GM18511 (cell line): ENCODE measurements around the gene MAP3K20.
"Not testable (repeated sequence)": the region's sequence is repeated elsewhere in the genome, so short reads cannot be mapped to it uniquely, and the experiment has no call there.

Source experiments
- ATAC-seq: cut with Tn5 transposase; IDR thresholded peaks from one replicate; pipeline ENCODE4 v1.9.1; 2021; ENCODE audit warnings: mild to moderate bottlenecking, moderate library complexity; ENCODE audit not compliant: unreplicated experiment

MAP3K20 gene

GRCh38 chr2:173193925-173194324 is 118.3 kb downstream of the MAP3K20 start:
- ATAC-seq: no peak

GRCh38 chr2:173195100-173195499 is 119.5 kb downstream of the MAP3K20 start:
- ATAC-seq: no peak

GRCh38 chr2:173196080-173196479 is 120.4 kb downstream of the MAP3K20 start:
- no peak for ATAC-seq

GRCh38 chr2:173196638-173197037 is 121.0 kb downstream of the MAP3K20 start:
- ATAC-seq: no peak

GRCh38 chr2:173198327-173198726 is 122.7 kb downstream of the MAP3K20 start:
- ATAC-seq: no peak

GRCh38 chr2:173199294-173199693 is 123.6 kb downstream of the MAP3K20 start:
- no peak for ATAC-seq

- ATAC-seq: no peak
Measured at GRCh38 chr2:173202570-173202969, 126.9 kb downstream of the MAP3K20 start.

GRCh38 chr2:173204316-173204715 is 128.7 kb downstream of the MAP3K20 start:
- ATAC-seq: no peak

- no peak for ATAC-seq
Measured at GRCh38 chr2:173205375-173205774, 129.7 kb downstream of the MAP3K20 start.

GRCh38 chr2:173207124-173207523 is 131.5 kb downstream of the MAP3K20 start:
- ATAC-seq: not testable (repeated sequence)

- no peak for ATAC-seq
Measured at GRCh38 chr2:173210270-173211196, 134.9 kb downstream of the MAP3K20 start.

- no peak for ATAC-seq
Measured at GRCh38 chr2:173213181-173213580, 137.5 kb downstream of the MAP3K20 start.

GRCh38 chr2:173214213-173214612 is 138.6 kb downstream of the MAP3K20 start:
- no peak for ATAC-seq

GRCh38 chr2:173215316-173215715 is 139.7 kb downstream of the MAP3K20 start:
- ATAC-seq: no peak

GRCh38 chr2:173216051-173216450 is 140.4 kb downstream of the MAP3K20 start:
- no peak for ATAC-seq

GRCh38 chr2:173216668-173217067 is 141.0 kb downstream of the MAP3K20 start:
- ATAC-seq: no peak

- no peak for ATAC-seq
Measured at GRCh38 chr2:173217116-173217840, 141.6 kb downstream of the MAP3K20 start.

GRCh38 chr2:173218326-173219056 is 142.8 kb downstream of the MAP3K20 start:
- no peak for ATAC-seq

- no peak for ATAC-seq
Measured at GRCh38 chr2:173221132-173221695, 145.6 kb downstream of the MAP3K20 start.

- ATAC-seq: peak; percentile 77
Measured at GRCh38 chr2:173221937-173222594, 146.4 kb downstream of the MAP3K20 start.
